ENCODE measurements around the gene IRAK2. TPM values are rescaled to one million over a fixed set of nuclear protein-coding genes. Genes with fewer than 3 reads are reported as not detected.

Gene IRAK2
- total RNA-seq, 1 donor from 2014 or later = 0.44 TPM

GRCh38 chr3:10259036-10259435, 94.3 kb downstream of the IRAK2 start:
- Mint-ChIP-seq H3K27me3 (ENCODE audit: low read depth) (no peaks in the 10 kb centered on the region), H3K36me3 (ENCODE audit: low read depth) (peaks cover 15% of the 10 kb centered on the region), H3K27ac (ENCODE audit: unreplicated experiment) (no peak overlapping the region), H3K4me1 (peaks cover 7% of the 10 kb centered on the region), H3K4me3 (no peak overlapping the region), H3K9me3 (no peaks in the 10 kb centered on the region)
- TF ChIP-seq CTCF (conservative IDR thresholded peaks at IDR 0.05) = no peak
- no peak for DNase-seq (ENCODE audit: low read depth, low spot score)

GRCh38 chr3:10259798-10260197, 95.1 kb downstream of the IRAK2 start:
- Mint-ChIP-seq H3K4me3 (no peak overlapping the region), H3K9me3 (no peaks in the 10 kb centered on the region), H3K27me3 (ENCODE audit: low read depth) (no peaks in the 10 kb centered on the region), H3K36me3 (ENCODE audit: low read depth) (peaks cover 13% of the 10 kb centered on the region), H3K27ac (ENCODE audit: unreplicated experiment) (no peak overlapping the region), H3K4me1 (peaks cover 11% of the 10 kb centered on the region)
- no peak for DNase-seq (ENCODE audit: low read depth, low spot score)
- no peak for TF ChIP-seq CTCF (conservative IDR thresholded peaks at IDR 0.05)

- Mint-ChIP-seq H3K4me1 (peaks cover 11% of the 10 kb centered on the region), H3K36me3 (ENCODE audit: low read depth) (peaks cover 13% of the 10 kb centered on the region), H3K9me3 (no peaks in the 10 kb centered on the region), H3K27me3 (ENCODE audit: low read depth) (no peaks in the 10 kb centered on the region), H3K27ac (ENCODE audit: unreplicated experiment) (no peak overlapping the region), H3K4me3 (no peak overlapping the region)
- no peak for TF ChIP-seq CTCF (conservative IDR thresholded peaks at IDR 0.05)
- no peak for DNase-seq (ENCODE audit: low read depth, low spot score)
These were observed 95.5 kb downstream of the IRAK2 start for GRCh38 chr3:10260211-10260701.

GRCh38 chr3:10262027-10262426, 97.3 kb downstream of the IRAK2 start:
- H3K27ac Mint-ChIP-seq (ENCODE audit: unreplicated experiment) = no peak overlapping the region
- H3K9me3 Mint-ChIP-seq = no peaks in the 10 kb centered on the region
- no peak for DNase-seq (ENCODE audit: low read depth, low spot score)
- peaks cover 14% of the 10 kb centered on the region for H3K4me1 Mint-ChIP-seq
- H3K4me3 Mint-ChIP-seq = no peak overlapping the region
- no peak for TF ChIP-seq CTCF (conservative IDR thresholded peaks at IDR 0.05)
- no peaks in the 10 kb centered on the region for H3K27me3 Mint-ChIP-seq (ENCODE audit: low read depth)
- H3K36me3 Mint-ChIP-seq (ENCODE audit: low read depth) = peaks cover 9% of the 10 kb centered on the region

GRCh38 chr3:10263646-10264363, 99.1 kb downstream of the IRAK2 start:
- Mint-ChIP-seq H3K9me3 (no peaks in the 10 kb centered on the region), H3K36me3 (ENCODE audit: low read depth) (peaks cover 9% of the 10 kb centered on the region)
- peak; percentile 59 for TF ChIP-seq CTCF (conservative IDR thresholded peaks at IDR 0.05)

More at GRCh38 chr3:10263646-10264363, 99.1 kb downstream of the IRAK2 start:
- H3K4me1 Mint-ChIP-seq = peaks cover 14% of the 10 kb centered on the region
- peak overlapping the region; percentile 74 for H3K27ac Mint-ChIP-seq (ENCODE audit: unreplicated experiment)
- no peaks in the 10 kb centered on the region for H3K27me3 Mint-ChIP-seq (ENCODE audit: low read depth)
- DNase-seq (ENCODE audit: low read depth, low spot score) = peak; percentile 47
- no peak overlapping the region for H3K4me3 Mint-ChIP-seq

All from neural crest cell (in vitro differentiated cells).